NCI-H1048 (cell line): ENCODE measurements around the gene PSD4.
"Not testable (repeated sequence)": the region's sequence is repeated elsewhere in the genome, so short reads cannot be mapped to it uniquely, and the experiment has no call there.

Experiments used
- DNase-seq: peaks from one replicate; lab custom pipeline; 2025; lab: John Stamatoyannopoulos, UW

PSD4 gene

GRCh38 chr2:113223813-113224212, 50.0 kb downstream of the PSD4 start:
- DNase-seq, result no peak

DNA sequence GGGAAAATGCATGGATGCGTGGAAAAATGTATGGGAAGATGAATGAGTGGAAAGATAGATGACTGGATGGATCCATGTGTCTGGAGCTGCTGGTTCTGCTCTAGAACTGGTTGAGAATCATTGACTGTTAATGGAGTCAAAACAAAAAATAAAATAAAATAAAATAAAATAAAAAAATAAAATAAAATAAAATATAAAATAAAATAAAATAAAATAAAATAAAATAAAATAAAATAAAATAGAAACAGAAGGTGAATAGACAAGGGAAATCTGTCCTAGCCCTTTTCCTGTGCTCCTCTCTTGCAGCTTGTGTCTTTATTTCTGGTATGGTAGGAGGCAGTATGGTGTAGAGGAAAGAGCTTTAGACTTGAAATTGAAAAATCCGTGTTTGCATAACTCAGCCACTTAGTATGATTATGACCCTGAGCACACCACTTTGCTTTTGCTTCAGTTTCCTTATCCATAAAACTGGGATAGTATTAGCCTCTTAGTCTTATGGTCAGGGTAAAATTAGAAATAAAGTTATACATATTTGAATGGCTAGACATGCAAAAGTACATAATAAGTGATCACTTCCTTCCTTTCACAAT, 51.0 kb downstream of the PSD4 start:
- no peak for DNase-seq

DNA sequence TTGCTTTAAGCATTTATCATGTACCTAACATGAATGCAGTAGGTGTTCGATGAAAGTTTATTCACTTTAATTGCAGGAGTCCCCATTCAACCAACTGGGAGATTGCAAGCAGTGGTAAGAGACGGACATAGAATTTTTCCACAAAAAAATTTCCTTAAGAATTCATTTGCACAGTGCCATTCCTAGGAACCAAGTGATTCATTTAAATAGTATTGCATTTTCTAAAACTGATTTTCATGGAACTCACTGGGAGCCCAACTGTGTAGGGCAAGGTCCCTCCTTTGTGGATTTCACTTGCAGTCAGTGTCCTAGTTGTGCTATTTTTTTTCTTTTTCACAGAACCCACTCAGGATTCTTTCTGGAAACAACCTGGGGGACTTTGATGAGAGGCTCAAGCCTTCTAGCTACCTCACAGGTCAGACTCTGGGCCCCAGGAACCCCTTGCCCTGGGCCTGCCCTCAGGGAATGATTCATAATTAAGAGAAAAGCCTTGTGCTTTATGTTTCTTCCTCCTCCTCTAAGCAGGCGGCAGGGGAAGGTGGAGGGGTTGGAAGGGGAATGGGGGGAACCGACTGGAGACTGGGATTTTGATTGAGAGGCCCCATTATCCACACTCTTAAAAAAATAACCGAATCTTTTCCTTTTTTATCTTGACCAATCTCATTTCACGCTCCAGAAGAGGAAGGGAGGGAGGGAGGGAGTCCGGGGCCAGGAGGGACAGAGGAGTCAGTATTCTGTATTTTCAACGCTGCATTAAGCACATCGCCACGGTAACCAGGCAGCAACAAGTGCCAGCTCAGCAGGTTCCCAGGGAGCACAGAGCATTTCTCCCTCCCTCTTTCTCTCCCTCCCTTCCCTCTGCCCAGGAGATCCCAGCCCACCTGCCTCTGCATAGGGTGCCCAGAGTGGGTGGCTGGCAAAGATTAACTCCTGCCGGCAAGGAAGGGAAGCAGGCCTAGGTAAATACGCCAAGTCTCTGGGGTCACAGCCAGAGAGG, 51.8 kb downstream of the PSD4 start:
- DNase-seq, result peak; percentile 9

GRCh38 chr2:113226462-113226861, 52.7 kb downstream of the PSD4 start:
- no peak for DNase-seq

GRCh38 chr2:113227290-113227689, 53.5 kb downstream of the PSD4 start:
- no peak for DNase-seq

DNA sequence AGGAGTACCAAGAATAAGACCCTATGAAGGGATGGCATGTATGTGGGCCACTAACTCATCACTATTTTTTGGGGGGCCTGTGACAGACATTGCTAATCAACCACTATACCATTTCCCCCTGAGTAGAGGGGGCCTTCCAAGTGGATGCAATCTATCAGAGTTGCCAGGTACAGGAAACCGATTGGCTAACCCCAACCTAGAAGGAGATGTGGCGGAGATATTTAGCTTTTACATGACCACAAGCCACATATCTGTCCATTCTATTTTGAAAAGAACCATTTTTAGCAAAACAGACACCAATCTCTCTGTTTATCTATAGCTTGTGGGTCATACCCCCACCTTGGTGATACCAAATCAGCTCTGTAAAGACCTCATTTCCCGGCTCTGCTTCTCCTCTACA, 53.9 kb downstream of the PSD4 start:
- no peak for DNase-seq

GRCh38 chr2:113228351-113228750, 54.6 kb downstream of the PSD4 start:
- DNase-seq, result no peak

DNA sequence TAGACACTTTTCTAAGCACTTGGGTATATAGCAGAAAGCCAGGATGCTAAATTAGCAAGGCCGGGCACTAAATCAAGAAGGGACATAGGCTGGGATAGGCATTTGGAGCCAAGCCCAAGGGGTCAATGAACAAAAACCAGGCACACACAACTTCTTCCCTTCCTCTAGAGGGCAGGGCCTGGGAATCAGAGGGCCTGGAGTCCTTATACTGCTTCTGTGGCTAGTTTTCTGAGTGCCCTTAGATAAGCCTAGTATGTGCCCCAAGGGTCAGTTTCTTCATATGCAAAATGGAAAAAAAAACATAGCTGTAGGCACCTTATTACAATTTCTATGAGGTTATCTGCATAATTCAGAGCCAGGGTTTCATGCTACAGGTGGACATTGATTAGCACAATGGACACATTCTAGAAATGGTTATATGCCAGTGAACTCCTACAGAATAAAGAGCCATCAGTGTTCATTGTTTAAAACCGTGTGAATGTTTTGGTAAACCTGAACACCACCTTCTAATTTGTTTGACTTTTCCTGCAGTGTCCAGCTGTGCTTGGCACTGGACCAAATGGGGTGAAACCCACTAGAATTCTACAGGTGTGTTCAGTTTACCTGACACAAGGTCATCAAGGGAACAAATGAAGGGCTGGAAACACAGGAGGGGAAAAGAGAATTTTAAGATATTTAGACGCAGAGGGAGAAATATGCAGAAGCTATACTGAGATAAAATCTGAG, 55.4 kb downstream of the PSD4 start:
- DNase-seq, result no peak

DNA sequence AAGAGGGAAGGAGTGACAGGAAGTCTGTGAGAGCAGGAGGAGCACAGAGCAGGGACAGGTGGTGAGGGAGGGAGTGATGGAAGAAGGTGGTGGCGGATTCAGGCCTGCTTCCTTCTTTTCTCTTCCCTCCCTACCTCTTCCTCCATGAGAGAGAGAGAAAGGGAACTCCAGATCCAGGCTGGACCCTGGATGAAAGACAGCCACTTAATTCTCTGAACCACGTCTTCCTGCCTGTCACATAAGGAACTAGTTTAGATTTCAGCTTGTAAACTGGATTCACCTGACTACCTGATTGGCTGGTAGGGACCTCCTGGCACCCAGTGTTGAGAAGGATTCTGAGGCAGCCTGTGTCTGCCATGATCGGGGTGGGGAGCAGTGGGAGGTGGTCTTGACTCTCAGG, 56.0 kb downstream of the PSD4 start:
- DNase-seq, result no peak

DNA sequence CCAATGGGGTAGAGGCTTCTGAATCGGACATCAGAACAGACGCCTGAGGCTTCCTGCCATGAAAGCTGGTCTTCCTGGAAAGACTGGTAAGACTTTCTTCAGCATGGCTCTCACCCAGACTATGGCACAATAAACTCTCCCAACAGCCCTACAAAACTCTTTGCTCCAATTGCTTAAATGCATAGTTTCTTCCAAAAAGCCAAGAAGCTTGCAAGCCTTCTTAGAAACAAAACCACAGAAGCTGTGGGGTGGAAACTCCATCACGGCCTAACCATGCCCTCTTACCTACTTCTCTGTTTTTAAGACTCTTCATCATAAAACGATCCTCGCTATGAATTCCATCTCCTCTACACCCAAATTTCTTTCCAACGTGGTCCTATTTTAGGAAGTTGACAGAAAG, 56.8 kb downstream of the PSD4 start:
- no peak for DNase-seq

GRCh38 chr2:113231064-113231463, 57.3 kb downstream of the PSD4 start:
- DNase-seq, result no peak

DNA sequence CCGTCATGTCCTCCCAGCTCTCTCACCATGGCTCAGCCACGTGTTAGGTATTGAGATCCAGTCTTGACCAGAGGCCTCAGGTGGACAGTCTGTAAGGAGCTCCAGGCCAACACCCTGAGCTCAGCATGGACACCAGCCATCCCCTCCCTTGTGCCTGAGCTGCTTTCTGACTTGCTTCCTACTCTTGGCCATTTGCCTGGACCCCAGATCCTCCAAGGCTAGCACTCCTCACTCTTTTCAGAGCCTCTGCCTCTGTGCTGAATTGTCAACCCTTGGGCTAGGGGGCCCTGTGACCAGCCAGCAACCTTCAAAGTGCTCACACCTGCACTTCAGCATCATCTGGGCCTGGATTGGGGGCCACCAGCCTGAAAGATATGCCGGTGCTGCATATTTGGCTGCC, 58.4 kb downstream of the PSD4 start:
- DNase-seq, result no peak

DNA sequence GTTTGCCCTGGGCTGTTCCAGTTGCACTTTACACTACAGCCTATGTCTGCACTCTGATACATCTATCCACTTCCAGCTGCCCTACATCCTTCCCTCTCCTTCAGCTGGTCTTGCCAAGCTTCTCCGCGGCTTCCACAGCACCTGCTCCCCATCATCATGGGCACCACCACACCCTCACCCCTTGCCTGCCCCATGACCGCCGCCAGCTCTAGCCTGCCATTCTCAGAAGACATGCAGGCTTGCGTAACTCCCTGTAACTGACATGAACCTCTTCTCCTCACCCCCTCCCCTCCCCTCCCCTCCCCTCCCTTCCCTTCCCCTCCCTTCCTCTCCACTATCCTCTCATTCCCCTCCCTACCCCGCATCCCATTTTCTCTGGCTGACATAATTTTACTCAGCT, 59.0 kb downstream of the PSD4 start:
- no peak for DNase-seq

DNA sequence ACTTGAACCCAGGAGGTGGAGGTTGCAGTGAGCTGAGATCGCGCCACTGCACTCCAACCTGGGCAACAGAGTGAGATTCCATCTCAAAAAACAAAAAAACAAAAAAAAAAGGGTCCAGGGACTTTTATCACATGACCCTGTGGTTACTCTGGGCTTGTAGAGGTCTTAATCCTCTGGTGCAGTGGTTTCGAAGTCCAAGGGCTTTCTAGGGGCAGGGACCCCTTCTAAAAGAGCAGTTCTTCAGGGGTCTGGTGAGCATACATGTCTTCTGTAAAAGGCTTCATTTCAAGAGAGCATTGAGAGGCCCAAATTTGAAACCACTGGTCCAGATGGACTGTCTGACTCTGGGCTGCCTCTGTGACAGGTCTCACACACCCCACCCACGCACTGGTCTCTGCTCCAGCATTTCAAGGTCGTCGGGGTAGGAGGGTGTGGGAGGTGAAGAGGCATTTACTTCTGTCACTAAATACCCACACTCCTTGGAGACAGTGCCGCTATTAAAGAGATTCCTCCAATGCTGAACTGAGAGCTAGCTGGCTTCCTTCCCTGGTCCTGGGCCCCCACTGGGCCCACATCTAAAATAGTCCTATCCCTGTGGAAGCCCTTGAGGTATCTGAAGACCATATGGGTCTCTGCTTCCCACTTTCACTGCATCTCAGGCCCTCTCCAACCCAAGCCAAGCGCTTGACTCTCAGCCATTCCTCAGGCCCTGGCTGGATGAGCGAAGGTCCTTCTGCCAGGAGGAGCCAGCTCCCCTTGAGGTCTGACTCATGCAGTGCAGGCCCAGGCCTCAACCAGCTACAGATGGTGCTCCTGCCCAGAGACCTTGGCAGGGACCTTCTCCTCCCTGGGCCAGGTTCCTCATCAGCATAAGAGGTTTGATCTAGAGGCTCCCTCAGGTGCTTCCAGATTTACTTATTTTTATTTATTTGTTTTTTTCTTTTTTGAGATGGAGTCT, 60.1 kb downstream of the PSD4 start:
- DNase-seq, result no peak

GRCh38 chr2:113234721-113235346, 61.1 kb downstream of the PSD4 start:
- no peak for DNase-seq

- not testable (repeated sequence) for DNase-seq
These were observed 61.8 kb downstream of the PSD4 start for GRCh38 chr2:113235347-113236226.

- DNase-seq, result no peak
These were observed 62.8 kb downstream of the PSD4 start for GRCh38 chr2:113236367-113237159.

- no peak for DNase-seq
These were observed 63.9 kb downstream of the PSD4 start for GRCh38 chr2:113237604-113238160.
